Measurements from ENCODE around the gene WTIP.
A peak's percentile ranks its signal among the peaks of the same experiment; 100 is the strongest.

WTIP gene

GRCh38 chr19:34479396-34479795 lies 2.2 kb upstream of the WTIP start:
- no peak for DNase-seq

- DNase-seq = no peak
Measured at GRCh38 chr19:34480491-34480890, 1.1 kb upstream of the WTIP start.

- DNase-seq = no peak
Measured at GRCh38 chr19:34481861-34482379, 362 bp downstream of the WTIP start.

GRCh38 chr19:34482380-34483250 lies 1.1 kb downstream of the WTIP start:
- DNase-seq = no peak

- no peak for DNase-seq
Measured at GRCh38 chr19:34484328-34484727, 2.8 kb downstream of the WTIP start.

GRCh38 chr19:34485831-34486230 lies 4.3 kb downstream of the WTIP start:
- DNase-seq = no peak

- no peak for DNase-seq
Measured at GRCh38 chr19:34487651-34488051, 6.1 kb downstream of the WTIP start.

- no peak for DNase-seq
Measured at GRCh38 chr19:34489175-34489574, 7.6 kb downstream of the WTIP start.

- DNase-seq = no peak
Measured at GRCh38 chr19:34490141-34490766, 8.7 kb downstream of the WTIP start.

- DNase-seq = no peak
Measured at GRCh38 chr19:34493038-34493648, 11.6 kb downstream of the WTIP start.

GRCh38 chr19:34493649-34494044 lies 12.1 kb downstream of the WTIP start:
- DNase-seq = no peak

GRCh38 chr19:34494601-34495000 lies 13.0 kb downstream of the WTIP start:
- no peak for DNase-seq

- DNase-seq = no peak
Measured at GRCh38 chr19:34495416-34495815, 13.9 kb downstream of the WTIP start.

- no peak for DNase-seq
Measured at GRCh38 chr19:34497112-34497805, 15.7 kb downstream of the WTIP start.

GRCh38 chr19:34499155-34499834 lies 17.7 kb downstream of the WTIP start:
- no peak for DNase-seq

GRCh38 chr19:34500656-34501120 lies 19.1 kb downstream of the WTIP start:
- no peak for DNase-seq

- peak; percentile 96 for DNase-seq
Measured at GRCh38 chr19:34501339-34502320, 20.1 kb downstream of the WTIP start.

GRCh38 chr19:34502582-34503411 lies 21.2 kb downstream of the WTIP start:
- DNase-seq = no peak

GRCh38 chr19:34503531-34504272 lies 22.1 kb downstream of the WTIP start:
- DNase-seq = no peak

Data from stimulated activated CD8-positive, alpha-beta memory T cell treated with anti-CD3 and anti-CD28 coated beads, Interleukin-4, amount 100 ng/mL, for 48 hours (primary cell).